K562 (cell line): ENCODE data around the gene PANK2. TPM values are rescaled to one million over a fixed set of nuclear protein-coding genes. Genes with fewer than 3 reads are reported as not detected.

ENCODE experiments used
- ATAC-seq: fragments of 200-7000 bp; cut with Tn5 transposase; 3 replicates; pipeline ENCODE4 v1.9.1; 2020; ENCODE audit warnings: moderate library complexity
- BruUV-seq: library from RNA; stranded (reverse); fragments of 400-500 nt; replicated peaks from 2 replicates; lab custom pipeline; 2021; lab: Mats Ljungman, UMichigan
- CTCF ChIA-PET: fragments of 300-600 bp; formaldehyde crosslinking; extraction: SDS; loops from one replicate; lab custom pipeline; 2021; ENCODE audit warnings: low intra/inter-chr PET ratio; lab: Yijun Ruan, JAX
- POLR2A ChIA-PET: fragments of 300-600, 350-650 bp; sonication (Branson Sonifier 250); formaldehyde crosslinking; extraction: SDS; loops from one replicate; lab custom pipeline; 2021; ENCODE audit warnings: antibody characterized with exemption, inconsistent platforms; lab: Yijun Ruan, JAX
- DNase-seq, 4 experiments: peaks; one replicate each; pipeline versions ENCODE4 v3.0.0 to v3.0.0-alpha.2; 2011 to 2018; ENCODE audit warnings: low spot score in 3 of 4, mixed read lengths in 3 of 4; ENCODE audit errors: extremely low read depth in 1 of 4
- FAIRE-seq: peaks from 2 replicates; lab custom pipeline; 2011; peaks lifted over from hg19 to GRCh38; lab: Jason Lieb, UNC
- H2AFZ ChIP-seq: 2 replicates; pipeline ENCODE4 v1.6.0; 2011; ENCODE audit warnings: low read depth, low read length, control low read depth, inconsistent platforms
- H3K27ac ChIP-seq: fragments of 200-600 bp; 3 replicates; pipeline ENCODE4 v1.8.0; 2011; ENCODE audit warnings: low read depth, mild to moderate bottlenecking, control low read depth, inconsistent platforms, low read length, moderate library complexity, mixed read lengths; ENCODE audit errors: extremely low read depth
- H3K27me3 ChIP-seq, 2 experiments: fragments of 300-600 bp in 1 of 2; 2 replicates in 1 of 2; 3 replicates in 1 of 2; pipeline versions ENCODE4 v1.6.0 to v1.8.0; 2011; ENCODE audit warnings: inconsistent platforms in 2 of 2, low read length in 2 of 2, mild to moderate bottlenecking in 1 of 2, mixed read lengths in 1 of 2, moderate library complexity in 1 of 2; ENCODE audit not compliant: control insufficient read depth in 2 of 2, insufficient read depth in 2 of 2
- H3K36me3 ChIP-seq: fragments of 300-600 bp; 3 replicates; pipeline ENCODE4 v1.8.0; 2011; ENCODE audit warnings: mild to moderate bottlenecking, low read length, inconsistent platforms; ENCODE audit not compliant: control insufficient read depth, insufficient read depth
- H3K4me1 ChIP-seq, 2 experiments: fragments of 200-600 bp in 1 of 2; replicated peaks in 1 of 2; 2 replicates in 1 of 2; 3 replicates in 1 of 2; pipeline versions ENCODE4 v1.5.1 to v1.8.0; 2011; ENCODE audit warnings: inconsistent platforms in 2 of 2, low read length in 2 of 2, mild to moderate bottlenecking in 1 of 2, mixed read lengths in 1 of 2, moderate library complexity in 1 of 2; ENCODE audit not compliant: control insufficient read depth in 2 of 2, insufficient read depth in 2 of 2
- H3K4me2 ChIP-seq: 2 replicates; pipeline ENCODE4 v1.6.1; 2011; ENCODE audit warnings: low read length, control low read depth, inconsistent platforms, mixed read lengths; ENCODE audit not compliant: insufficient read depth
- H3K4me3 ChIP-seq: fragments of 200-600 bp; sonication (generic), shearing (Covaris generic); 2 replicates; pipeline ENCODE4 v1.5.1; 2016; ENCODE audit warnings: control low read depth, inconsistent platforms
- H3K79me2 ChIP-seq: fragments of 200-600 bp; 3 replicates; pipeline ENCODE4 v1.8.0; 2011; ENCODE audit warnings: low read length, inconsistent platforms; ENCODE audit not compliant: control insufficient read depth, insufficient read depth
- H3K9ac ChIP-seq, 2 experiments: 2 replicates each; pipeline versions ENCODE4 v1.6.0 to v1.6.1; 2011; ENCODE audit warnings: low read depth in 2 of 2, low read length in 2 of 2, control low read depth in 1 of 2, inconsistent platforms in 1 of 2, mild to moderate bottlenecking in 1 of 2, mixed read lengths in 1 of 2; ENCODE audit not compliant: insufficient read depth in 1 of 2
- H3K9me1 ChIP-seq: one replicate; pipeline ENCODE4 v1.6.0; 2011; ENCODE audit warnings: inconsistent platforms, mild to moderate bottlenecking, low read length, moderate library complexity; ENCODE audit not compliant: control insufficient read depth, insufficient read depth
- H3K9me3 ChIP-seq: replicated peaks from 2 replicates; pipeline ENCODE4 v1.5.1; 2011; ENCODE audit warnings: low read depth, low read length, inconsistent platforms; ENCODE audit not compliant: control insufficient read depth, insufficient read depth
- H4K20me1 ChIP-seq: replicated peaks from 2 replicates; pipeline ENCODE4 v1.6.1; 2011; ENCODE audit warnings: low read length, inconsistent platforms, mixed read lengths; ENCODE audit not compliant: control insufficient read depth, insufficient read depth
- CHD1 ChIP-seq: fragments of 200-600 bp; sonication (generic); IDR thresholded peaks from one replicate; pipeline ENCODE4 v1.6.1; 2012; ENCODE audit warnings: mild to moderate bottlenecking, moderate library complexity, low read length, inconsistent platforms
- HLTF ChIP-seq: fragments of 450-650 bp; IDR thresholded peaks from 2 replicates; pipeline ENCODE4 v1.6.1; 2016
- HSF4 ChIP-seq: fragments of 250-450 bp; sonication (Bioruptor Pico); IDR thresholded peaks from 2 replicates; pipeline ENCODE4 v2.1.2; 2022; ENCODE audit warnings: mild to moderate bottlenecking, moderate library complexity, borderline replicate concordance
- NR2C2 ChIP-seq, 2 experiments: fragments of 200-800 bp in 1 of 2; sonication (Bioruptor generic) in 1 of 2; sonication (generic) in 1 of 2; formaldehyde crosslinking in 1 of 2; IDR thresholded peaks; 2 replicates each; pipeline versions ENCODE4 v1.6.1 to v1.8.0; 2016 to 2022; ENCODE audit warnings: mild to moderate bottlenecking in 1 of 2, missing compliant biosample characterization in 1 of 2, missing genetic modification characterization in 1 of 2, missing genetic modification reagents in 1 of 2
- NR3C1 ChIP-seq: sonication (generic); formaldehyde crosslinking; IDR thresholded peaks from 2 replicates; pipeline ENCODE4 v1.8.1; 2022; ENCODE audit warnings: missing genetic modification reagents
- NR4A1 ChIP-seq, 2 experiments: fragments of 250-450 bp in 1 of 2; fragments of 450-650 bp in 1 of 2; sonication (Bioruptor Pico) in 1 of 2; IDR thresholded peaks; 2 replicates each; pipeline versions ENCODE4 v1.4.0 to v1.6.1; 2016 to 2020; ENCODE audit warnings: mild to moderate bottlenecking in 2 of 2, missing compliant biosample characterization in 1 of 2, missing genetic modification characterization in 1 of 2, moderate library complexity in 1 of 2
- RAD21 ChIP-seq, 2 experiments: fragments of 250-450 bp in 1 of 2; fragments of 450-650 bp in 1 of 2; sonication (Bioruptor Pico) in 1 of 2; formaldehyde crosslinking in 1 of 2; IDR thresholded peaks in 1 of 2; conservative IDR thresholded peaks in 1 of 2; 2 replicates each; pipeline versions ENCODE4 v1.4.0 to v1.8.0; 2020 to 2022; ENCODE audit warnings: mild to moderate bottlenecking in 2 of 2, moderate library complexity in 1 of 2
- RFX5 ChIP-seq: IDR thresholded peaks from 2 replicates; pipeline ENCODE4 v1.6.1; 2011; ENCODE audit warnings: low read depth, mild to moderate bottlenecking, improper control_type of control experiment, low read length
- TBL1XR1 ChIP-seq, 2 experiments: IDR thresholded peaks; 2 replicates each; pipeline ENCODE4 v1.6.1; 2012; ENCODE audit warnings: improper control_type of control experiment in 2 of 2, low read length in 2 of 2, mild to moderate bottlenecking in 1 of 2
- TSC22D4 ChIP-seq: fragments of 450-650 bp; IDR thresholded peaks from 2 replicates; pipeline ENCODE4 v1.6.1; 2016; ENCODE audit warnings: missing genetic modification characterization, missing biosample characterization, control low read depth
- WHSC1 ChIP-seq: IDR thresholded peaks from one replicate; pipeline ENCODE4 v1.6.1; 2012; ENCODE audit warnings: low read length, control low read depth, inconsistent platforms
- WGBS: fragments of 100-300 bp; shearing (Covaris generic); methylation state at CpG from one replicate; pipeline ENCODE4 v1.1.6; 2016; ENCODE audit warnings: low coverage, mixed read lengths; ENCODE audit not compliant: insufficient coverage; ENCODE audit errors: missing lambda C conversion rate; 5-methylcytosine and 5-hydroxymethylcytosine counted together
- in situ Hi-C: fragments of 300-500 bp; cut with MboI; formaldehyde crosslinking; loops from 4 replicates; pipeline ENCODE4 v1.15.0; 2018; ENCODE audit warnings: inconsistent platforms, mixed read lengths
- intact Hi-C: fragments of 100-400 bp; cut with micrococcal nuclease; formaldehyde crosslinking; loops from 2 replicates; pipeline ENCODE4 v1.14.2; 2022
- polyA plus RNA-seq, 8 experiments: library from polyadenylated mRNA; depleted of rRNA in 4 of 8; stranded (reverse) in 5 of 8; unstranded in 3 of 8; fragments of >200 nt; fragmentation: Nextera tagmentation in 2 of 8; fragmentation: Illumina TruSeq in 1 of 8; extraction: Ambion mirVana in 2 of 8; extraction: Trizol in 1 of 8; gene quantifications; 2 replicates each; pipeline versions ENCODE4 v1.2.1 to v1.2.3, GENCODE V29; 2011 to 2014; ENCODE audit warnings: inconsistent platforms in 1 of 8, missing spikeins in 1 of 8
- total RNA-seq, 7 experiments: library from RNA; depleted of rRNA in 6 of 7; stranded (reverse); fragments of >200 nt in 6 of 7; fragmentation: Illumina TruSeq in 2 of 7; extraction: Trizol in 2 of 7; gene quantifications; 2 replicates each; pipeline versions ENCODE4 v1.2.1 to v1.2.3, GENCODE V29; 2011 to 2021; ENCODE audit warnings: low replicate concordance in 1 of 7

PANK2 gene
- total and polyA plus RNA-seq, 9 of the 15 experiments (the other 6 are each of a cell fraction or from before 2014, with no cell fraction given), result 14.9 to 43.5 (median 31.4) TPM

GRCh38 chr20:3875378-3875974 is 13.7 kb upstream of the PANK2 start:
- no peak for ATAC-seq
- Histone ChIP-seq H3K9ac (peak overlapping the region in 1 of 2 experiments; percentile 31; a peak in 1 of 4 replicates), H3K4me2 (no peak overlapping the region), H3K9me1 (no peaks in the 10 kb centered on the region), H3K27me3 (no peaks in the 10 kb centered on the region), H3K9me3 (no peaks in the 10 kb centered on the region), H3K4me3 (no peak overlapping the region), H3K27ac (no peak overlapping the region), H3K4me1 (no peaks in the 10 kb centered on the region; a peak in 2 of 5 replicates), H2AFZ (no peak overlapping the region), H4K20me1 (no peaks in the 10 kb centered on the region), H3K36me3 (peaks cover 9% of the 10 kb centered on the region; the same call in 1 of the 3 replicates), H3K79me2 (no peaks in the 10 kb centered on the region)
- intact Hi-C loops, result no loop called here
- FAIRE-seq, result no peak
- WGBS, result 57% methylated on average over 7 of the region's 9 CpGs
- no TSS peak for BruUV-seq
- POLR2A ChIA-PET, result interaction anchor here (0.9 to 1.5 kb wide), 3 partner anchors 8 to 33 kb away, joined by 3 to 5 read pairs (median 4); no protein-coding TSS in a partner anchor
- CTCF ChIA-PET, result interaction anchor here (0.6 kb wide), 1 partner anchor 14 kb away, joined by 3 read pairs; the partner anchor contains the start of gene PANK2
- in situ Hi-C loops, result no loop called here
- DNase-seq, result no peak
- TF ChIP-seq HLTF (no peak), RAD21 (CRISPR knock-in tag; conservative IDR thresholded peaks at IDR 0.05 in 1 of 2, IDR thresholded peaks at IDR 0.05 in 1 of 2) (no peak), NR4A1 (CRISPR knock-in tag; IDR thresholded peaks at IDR 0.05) (no peak), NR4A1 (tag; IDR thresholded peaks at IDR 0.05) (no peak)

GRCh38 chr20:3876000-3876399 is 13.2 kb upstream of the PANK2 start:
- intact Hi-C loops, result no loop called here
- ChIA-PET CTCF (no interaction called here), POLR2A (interaction anchor here (0.9 to 1.5 kb wide), 3 partner anchors 8 to 34 kb away, joined by 3 to 5 read pairs (median 4); no protein-coding TSS in a partner anchor)
- no peaks in the 10 kb centered on the region; a peak in 2 of 5 replicates for H3K4me1 ChIP-seq
- H2AFZ ChIP-seq, result no peak overlapping the region
- H3K9ac ChIP-seq, result no peak overlapping the region
- no peak for ATAC-seq
- in situ Hi-C loops, result no loop called here
- DNase-seq, result no peak
- 44% methylated on average over 1 of the region's 1 CpG for WGBS
- no peak for FAIRE-seq
- no peak overlapping the region for H3K4me3 ChIP-seq
- no peak overlapping the region for H3K27ac ChIP-seq
- H3K27me3 ChIP-seq, result no peaks in the 10 kb centered on the region
- no TSS peak for BruUV-seq
- H3K36me3 ChIP-seq, result peaks cover 9% of the 10 kb centered on the region; the same call in 1 of the 3 replicates
- no peaks in the 10 kb centered on the region for H4K20me1 ChIP-seq
- no peak overlapping the region for H3K4me2 ChIP-seq
- no peaks in the 10 kb centered on the region for H3K9me3 ChIP-seq
- no peaks in the 10 kb centered on the region for H3K79me2 ChIP-seq
- no peaks in the 10 kb centered on the region for H3K9me1 ChIP-seq
- TF ChIP-seq TSC22D4 (tag) (no peak), NR3C1 (CRISPR knock-in tag) (no peak), TBL1XR1 (IDR thresholded peaks at IDR 0.05; ENCODE audit: low read length in 2 of 2) (no peak), NR2C2 (CRISPR knock-in tag; IDR thresholded peaks at IDR 0.05) (no peak), NR2C2 (tag; IDR thresholded peaks at IDR 0.05) (no peak), HSF4 (CRISPR knock-in tag) (no peak), RFX5 (no peak), WHSC1 (no peak), CHD1 (no peak)
